HepG2 (cell line): Measurements from ENCODE around the gene FOXR1. TPM values are rescaled to one million over a fixed set of nuclear protein-coding genes. Genes with fewer than 3 reads are reported as not detected.
A peak's percentile ranks its signal among the peaks of the same experiment; 100 is the strongest.

ENCODE experiments used
- AGO1 ChIP-seq: fragments of 200-400 bp; formaldehyde crosslinking; IDR thresholded peaks from 2 replicates; pipeline ENCODE4 v1.6.1; 2017; ENCODE audit warnings: mild to moderate bottlenecking, low read depth, low read length, moderate library complexity; ENCODE audit not compliant: poor library complexity, severe bottlenecking
- CHD2 ChIP-seq: IDR thresholded peaks from 2 replicates; pipeline ENCODE4 v1.6.1; 2011; ENCODE audit warnings: low read depth, low read length, improper control_type of control experiment
- EP300 ChIP-seq, 3 experiments: sonication (generic) in 1 of 3; formaldehyde crosslinking in 1 of 3; IDR thresholded peaks; 2 replicates each; pipeline versions ENCODE4 v1.5.1 to v1.6.1; 2011 to 2020; ENCODE audit warnings: low read depth in 2 of 3, low read length in 2 of 3, borderline replicate concordance in 1 of 3, improper control_type of control experiment in 1 of 3, mild to moderate bottlenecking in 1 of 3, missing genetic modification reagents in 1 of 3, moderate library complexity in 1 of 3
- FOXC1 ChIP-seq: sonication (generic); formaldehyde crosslinking; IDR thresholded peaks from 2 replicates; pipeline ENCODE4 v1.8.0; 2022; ENCODE audit warnings: mild to moderate bottlenecking, missing genetic modification reagents, borderline replicate concordance
- KDM2A ChIP-seq: sonication (generic); formaldehyde crosslinking; IDR thresholded peaks from 2 replicates; pipeline ENCODE4 v1.4.0; 2020; ENCODE audit warnings: low read depth, missing genetic modification reagents, borderline replicate concordance
- MED8 ChIP-seq: sonication (generic); formaldehyde crosslinking; IDR thresholded peaks from 2 replicates; pipeline ENCODE4 v1.8.1; 2023; ENCODE audit warnings: mild to moderate bottlenecking, missing genetic modification reagents; ENCODE audit not compliant: insufficient replicate concordance
- MXD1 ChIP-seq: sonication (generic); formaldehyde crosslinking; IDR thresholded peaks from 2 replicates; pipeline ENCODE4 v1.4.0; 2020; ENCODE audit warnings: mild to moderate bottlenecking, missing genetic modification reagents
- PRPF4 ChIP-seq: fragments of 200-400 bp; formaldehyde crosslinking; IDR thresholded peaks from 2 replicates; pipeline ENCODE4 v1.6.1; 2016; ENCODE audit warnings: low read length, low read depth; ENCODE audit not compliant: poor library complexity, severe bottlenecking
- RXRA ChIP-seq: sonication (generic); formaldehyde crosslinking; IDR thresholded peaks from 2 replicates; pipeline ENCODE4 v1.5.1; 2020; ENCODE audit warnings: missing genetic modification reagents
- RXRB ChIP-seq: IDR thresholded peaks from 2 replicates; pipeline ENCODE4 v1.6.1; 2016; ENCODE audit warnings: borderline replicate concordance, missing genetic modification reagents, missing compliant biosample characterization
- SIN3A ChIP-seq: IDR thresholded peaks from 2 replicates; pipeline ENCODE4 v1.6.1; 2011; ENCODE audit warnings: low read depth, mild to moderate bottlenecking, control low read depth, low read length, borderline replicate concordance
- TEAD3 ChIP-seq: optimal IDR thresholded peaks from 2 replicates; pipeline ENCODE3; 2016; ENCODE audit warnings: borderline replicate concordance
- ZNF12 ChIP-seq: sonication (generic); formaldehyde crosslinking; IDR thresholded peaks from 2 replicates; pipeline ENCODE4 v1.5.0; 2020; ENCODE audit warnings: missing genetic modification reagents
- ZNF24 ChIP-seq: fragments of 450-650 bp; IDR thresholded peaks from 2 replicates; pipeline ENCODE4 v1.6.1; 2017; ENCODE audit warnings: antibody characterized with exemption, mild to moderate bottlenecking
- ZNF451 ChIP-seq: sonication (generic); formaldehyde crosslinking; IDR thresholded peaks from 2 replicates; pipeline ENCODE4 v1.5.0; 2020; ENCODE audit warnings: mild to moderate bottlenecking, missing genetic modification reagents
- ZNF574 ChIP-seq: sonication (generic); formaldehyde crosslinking; IDR thresholded peaks from 2 replicates; pipeline ENCODE4 v1.4.0; 2020; ENCODE audit warnings: missing genetic modification reagents
- polyA plus RNA-seq, 8 experiments: library from polyadenylated mRNA; depleted of rRNA in 3 of 8; stranded (reverse) in 7 of 8; unstranded in 1 of 8; fragments of >200 nt; fragmentation: Illumina TruSeq in 4 of 8; extraction: Trizol in 4 of 8; gene quantifications; 2 replicates each; pipeline versions ENCODE4 v1.2.1 to v1.2.3, GENCODE V29; 2011 to 2016; ENCODE audit warnings: low read depth in 4 of 8, missing spikeins in 1 of 8, mixed read lengths in 1 of 8; ENCODE audit not compliant: insufficient read depth in 1 of 8
- total RNA-seq, 5 experiments: library from RNA; depleted of rRNA; stranded (reverse); fragments of >200 nt; fragmentation: Illumina TruSeq; extraction: Trizol; gene quantifications; 2 replicates each; pipeline ENCODE4 v1.2.3, GENCODE V29; 2016; ENCODE audit warnings: low read depth in 1 of 5
- TF ChIP-seq, protein P1 (sequence below): sonication (generic); formaldehyde crosslinking; IDR thresholded peaks from 2 replicates; pipeline ENCODE4 v1.9.0; 2022; ENCODE audit warnings: low read depth, missing genetic modification reagents
- TF ChIP-seq, protein P2 (sequence below): sonication (generic); formaldehyde crosslinking; IDR thresholded peaks from 2 replicates; pipeline ENCODE4 v1.4.0; 2020; ENCODE audit warnings: mild to moderate bottlenecking, low read depth, missing genetic modification reagents

Gene FOXR1
- total and polyA plus RNA-seq, 2 of the 13 experiments (the other 11 are each of a cell fraction or from before 2014, with no cell fraction given): not detected

DNA sequence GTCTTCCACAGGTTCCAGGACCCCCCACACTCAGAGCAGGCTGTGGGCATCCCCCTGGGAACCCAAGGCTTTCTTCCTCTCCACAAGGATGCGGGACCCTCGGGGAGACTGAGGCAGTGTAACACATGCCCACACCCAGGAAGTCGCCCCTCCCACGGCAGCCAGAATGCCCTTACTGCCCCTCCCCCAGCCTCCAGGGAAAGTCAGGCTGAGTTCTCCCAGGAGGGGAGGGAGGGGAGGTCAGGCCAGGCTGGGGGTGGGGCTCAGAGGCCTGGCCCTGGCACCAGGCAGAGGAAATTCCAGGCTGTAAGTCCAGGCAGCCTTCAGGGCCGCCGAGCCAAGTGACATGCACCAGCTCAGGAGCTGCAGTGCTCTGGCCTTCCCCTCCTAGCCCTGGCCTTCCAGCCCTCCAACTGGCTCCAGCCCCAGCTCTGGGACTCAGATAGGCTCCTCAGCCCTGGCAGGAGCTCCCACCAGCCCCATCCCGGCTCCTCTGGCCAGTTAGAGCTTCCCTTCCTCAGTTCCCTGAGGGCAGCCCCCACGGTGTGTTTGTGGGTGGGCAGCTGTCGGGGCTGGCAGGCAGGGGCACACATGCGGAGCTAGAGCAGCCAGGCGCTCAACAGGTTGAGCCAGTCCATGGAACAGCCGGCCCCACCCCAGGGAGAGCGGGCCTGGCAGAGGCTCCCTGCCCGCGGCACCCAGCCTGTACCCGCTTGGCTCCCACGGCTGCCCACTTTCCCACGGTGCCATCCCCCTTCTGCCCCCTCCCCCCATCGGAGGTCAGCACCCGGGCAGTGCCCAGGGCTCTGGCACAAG is 49.4 kb upstream of the FOXR1 start (continued):
- TF ChIP-seq KDM2A (CRISPR knock-in tag) (peak; percentile 56), TEAD3 (CRISPR knock-in tag) (peak; percentile 77), ZNF451 (CRISPR knock-in tag) (no peak), ZNF12 (CRISPR knock-in tag) (no peak), MXD1 (CRISPR knock-in tag) (peak; percentile 55; the same call in 1 of the 2 replicates), ZNF574 (CRISPR knock-in tag) (peak; percentile 18; the same call in 1 of the 2 replicates), EP300 (IDR thresholded peaks at IDR 0.05; ENCODE audit: low read depth in 2 of 2, low read length in 2 of 2) (peak in 1 of 2 experiments; percentile 36; a peak in 1 of 4 replicates), EP300 (CRISPR knock-in tag; IDR thresholded peaks at IDR 0.05; ENCODE audit: borderline replicate concordance) (no peak), RXRA (peak; percentile 79), AGO1 (no peak), ZNF24 (no peak), MED8 (CRISPR knock-in tag) (peak; percentile 41), SIN3A (peak; percentile 34; the same call in 1 of the 2 replicates), CHD2 (0 out of 2 replicates have a peak, but pooled peaks have one; percentile 25), FOXC1 (CRISPR knock-in tag) (0 out of 2 replicates have a peak, but pooled peaks have one; percentile 16), PRPF4 (peak; percentile 60), RXRB (CRISPR knock-in tag) (peak; percentile 39; the same call in 1 of the 2 replicates)
- TF ChIP-seq, protein P1, sequence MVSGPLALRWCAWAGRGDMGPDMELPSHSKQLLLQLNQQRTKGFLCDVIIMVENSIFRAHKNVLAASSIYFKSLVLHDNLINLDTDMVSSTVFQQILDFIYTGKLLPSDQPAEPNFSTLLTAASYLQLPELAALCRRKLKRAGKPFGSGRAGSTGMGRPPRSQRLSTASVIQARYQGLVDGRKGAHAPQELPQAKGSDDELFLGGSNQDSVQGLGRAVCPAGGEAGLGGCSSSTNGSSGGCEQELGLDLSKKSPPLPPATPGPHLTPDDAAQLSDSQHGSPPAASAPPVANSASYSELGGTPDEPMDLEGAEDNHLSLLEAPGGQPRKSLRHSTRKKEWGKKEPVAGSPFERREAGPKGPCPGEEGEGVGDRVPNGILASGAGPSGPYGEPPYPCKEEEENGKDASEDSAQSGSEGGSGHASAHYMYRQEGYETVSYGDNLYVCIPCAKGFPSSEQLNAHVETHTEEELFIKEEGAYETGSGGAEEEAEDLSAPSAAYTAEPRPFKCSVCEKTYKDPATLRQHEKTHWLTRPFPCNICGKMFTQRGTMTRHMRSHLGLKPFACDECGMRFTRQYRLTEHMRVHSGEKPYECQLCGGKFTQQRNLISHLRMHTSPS (CRISPR knock-in tag): peak; percentile 85
- TF ChIP-seq, protein P2, sequence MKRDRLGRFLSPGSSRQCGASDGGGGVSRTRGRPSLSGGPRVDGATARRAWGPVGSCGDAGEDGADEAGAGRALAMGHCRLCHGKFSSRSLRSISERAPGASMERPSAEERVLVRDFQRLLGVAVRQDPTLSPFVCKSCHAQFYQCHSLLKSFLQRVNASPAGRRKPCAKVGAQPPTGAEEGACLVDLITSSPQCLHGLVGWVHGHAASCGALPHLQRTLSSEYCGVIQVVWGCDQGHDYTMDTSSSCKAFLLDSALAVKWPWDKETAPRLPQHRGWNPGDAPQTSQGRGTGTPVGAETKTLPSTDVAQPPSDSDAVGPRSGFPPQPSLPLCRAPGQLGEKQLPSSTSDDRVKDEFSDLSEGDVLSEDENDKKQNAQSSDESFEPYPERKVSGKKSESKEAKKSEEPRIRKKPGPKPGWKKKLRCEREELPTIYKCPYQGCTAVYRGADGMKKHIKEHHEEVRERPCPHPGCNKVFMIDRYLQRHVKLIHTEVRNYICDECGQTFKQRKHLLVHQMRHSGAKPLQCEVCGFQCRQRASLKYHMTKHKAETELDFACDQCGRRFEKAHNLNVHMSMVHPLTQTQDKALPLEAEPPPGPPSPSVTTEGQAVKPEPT (CRISPR knock-in tag): 0 out of 2 replicates have a peak, but pooled peaks have one; percentile 4
